Cardiac fibroblast (primary cell): ENCODE results near the gene ME3.
"Not testable (repeated sequence)": the region's sequence is repeated elsewhere in the genome, so short reads cannot be mapped to it uniquely, and the experiment has no call there.

Source experiments
- DNase-seq, 2 donors: peaks; one replicate each; pipeline versions ENCODE4 v3.0.0 to v3.0.0-alpha.2; 2010; ENCODE audit warnings: low read depth in 2 of 2
- H3K4me3 ChIP-seq, 2 donors: replicated peaks in 1 of 2; 1 replicate in 1 of 2; 2 replicates in 1 of 2; pipeline ENCODE4 v1.5.1; 2011; ENCODE audit warnings: low read depth in 2 of 2, low read length in 2 of 2, mild to moderate bottlenecking in 2 of 2, moderate library complexity in 1 of 2
- CTCF ChIP-seq: IDR thresholded peaks from one replicate; pipeline ENCODE4 v1.5.1; 2011; ENCODE audit warnings: low read depth, mild to moderate bottlenecking, low read length, inconsistent platforms

The ME3 gene

GRCh38 chr11:86663291-86663690 is 9.1 kb downstream of the ME3 start:
- H3K4me3 ChIP-seq, result no peak overlapping the region
- TF ChIP-seq CTCF, result no peak
- DNase-seq, result no peak

GRCh38 chr11:86660736-86661135 is 11.7 kb downstream of the ME3 start:
- TF ChIP-seq CTCF, result no peak
- no peak for DNase-seq
- H3K4me3 ChIP-seq, result no peak overlapping the region

- DNase-seq, result peak; percentile 62 to 74
- no peak overlapping the region for H3K4me3 ChIP-seq
- TF ChIP-seq CTCF, result no peak
These were observed 12.3 kb downstream of the ME3 start for GRCh38 chr11:86660088-86660487.

- no peak for TF ChIP-seq CTCF
- no peak overlapping the region for H3K4me3 ChIP-seq
- no peak for DNase-seq
These were observed 13.9 kb downstream of the ME3 start for GRCh38 chr11:86658534-86658933.

GRCh38 chr11:86645212-86645611 is 27.2 kb downstream of the ME3 start:
- not testable (repeated sequence) for DNase-seq, H3K4me3 ChIP-seq

GRCh38 chr11:86644291-86644690 is 28.1 kb downstream of the ME3 start:
- peak; percentile 78 to 88 for DNase-seq
- no peak for TF ChIP-seq CTCF
- H3K4me3 ChIP-seq, result no peak overlapping the region

- no peak for TF ChIP-seq CTCF
- DNase-seq, result no peak
- no peak overlapping the region for H3K4me3 ChIP-seq
These were observed 30.7 kb downstream of the ME3 start for GRCh38 chr11:86641537-86642261.
